Measurements from ENCODE around the gene SLC8A1.
A peak's percentile ranks its signal among the peaks of the same experiment; 100 is the strongest.

Gene SLC8A1

GRCh38 chr2:40451918-40452605 is at the start of gene SLC8A1:
Gene SLC8A1 (minus strand): TSS chr2:40452090.
- DNase-seq (ENCODE audit: extremely low read depth, insufficient read length), result peak; percentile 7
- Histone ChIP-seq H3K27me3 (replicated peaks; ENCODE audit: control insufficient read depth, insufficient read depth, low read length) (peaks cover 2% of the 10 kb centered on the region), H3K4me3 (replicated peaks; ENCODE audit: low read depth, low read length) (peak within 1 kb of the TSS; percentile 20), H3K36me3 (ENCODE audit: control insufficient read depth, insufficient read depth, low read length) (no peaks in the 10 kb centered on the region)
- TF ChIP-seq, protein P1, sequence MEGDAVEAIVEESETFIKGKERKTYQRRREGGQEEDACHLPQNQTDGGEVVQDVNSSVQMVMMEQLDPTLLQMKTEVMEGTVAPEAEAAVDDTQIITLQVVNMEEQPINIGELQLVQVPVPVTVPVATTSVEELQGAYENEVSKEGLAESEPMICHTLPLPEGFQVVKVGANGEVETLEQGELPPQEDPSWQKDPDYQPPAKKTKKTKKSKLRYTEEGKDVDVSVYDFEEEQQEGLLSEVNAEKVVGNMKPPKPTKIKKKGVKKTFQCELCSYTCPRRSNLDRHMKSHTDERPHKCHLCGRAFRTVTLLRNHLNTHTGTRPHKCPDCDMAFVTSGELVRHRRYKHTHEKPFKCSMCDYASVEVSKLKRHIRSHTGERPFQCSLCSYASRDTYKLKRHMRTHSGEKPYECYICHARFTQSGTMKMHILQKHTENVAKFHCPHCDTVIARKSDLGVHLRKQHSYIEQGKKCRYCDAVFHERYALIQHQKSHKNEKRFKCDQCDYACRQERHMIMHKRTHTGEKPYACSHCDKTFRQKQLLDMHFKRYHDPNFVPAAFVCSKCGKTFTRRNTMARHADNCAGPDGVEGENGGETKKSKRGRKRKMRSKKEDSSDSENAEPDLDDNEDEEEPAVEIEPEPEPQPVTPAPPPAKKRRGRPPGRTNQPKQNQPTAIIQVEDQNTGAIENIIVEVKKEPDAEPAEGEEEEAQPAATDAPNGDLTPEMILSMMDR (IDR thresholded peaks at IDR 0.05; ENCODE audit: insufficient read depth, low read length, poor library complexity, severe bottlenecking), result no peak

DNA sequence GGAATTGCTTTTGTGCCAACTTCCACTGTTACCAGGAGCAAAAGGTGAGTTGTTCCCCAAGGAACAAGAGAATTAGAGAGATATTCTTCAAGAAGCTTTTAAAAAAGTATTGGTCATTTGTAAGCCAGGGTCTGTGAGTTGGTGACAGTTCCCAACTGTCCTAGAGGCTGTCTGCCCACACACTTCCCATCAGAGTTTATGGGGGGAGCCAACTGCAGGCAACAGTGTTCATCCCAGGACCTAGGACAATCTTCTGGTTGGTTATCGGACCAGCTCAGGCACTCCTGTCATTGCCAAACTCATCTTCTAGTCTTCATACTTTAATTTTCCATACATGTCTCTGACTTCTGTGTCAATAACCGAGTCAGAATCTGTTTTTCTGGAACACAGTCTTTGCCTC is 47.5 kb upstream of the SLC8A1 start:
- DNase-seq (ENCODE audit: extremely low read depth, insufficient read length), result no peak
- Histone ChIP-seq H3K27me3 (replicated peaks; ENCODE audit: control insufficient read depth, insufficient read depth, low read length) (no peaks in the 10 kb centered on the region), H3K4me3 (replicated peaks; ENCODE audit: low read depth, low read length) (no peak overlapping the region), H3K36me3 (ENCODE audit: control insufficient read depth, insufficient read depth, low read length) (no peaks in the 10 kb centered on the region)
- TF ChIP-seq, protein P1 (IDR thresholded peaks at IDR 0.05; ENCODE audit: insufficient read depth, low read length, poor library complexity, severe bottlenecking), result no peak

GRCh38 chr2:40497251-40497859 is 45.5 kb upstream of the SLC8A1 start:
- Histone ChIP-seq H3K27me3 (replicated peaks; ENCODE audit: control insufficient read depth, insufficient read depth, low read length) (no peaks in the 10 kb centered on the region), H3K4me3 (replicated peaks; ENCODE audit: low read depth, low read length) (no peak overlapping the region), H3K36me3 (ENCODE audit: control insufficient read depth, insufficient read depth, low read length) (no peaks in the 10 kb centered on the region)
- no peak for DNase-seq (ENCODE audit: extremely low read depth, insufficient read length)
- TF ChIP-seq, protein P1 (IDR thresholded peaks at IDR 0.05; ENCODE audit: insufficient read depth, low read length, poor library complexity, severe bottlenecking), result no peak

GRCh38 chr2:40489678-40489960 is 37.7 kb upstream of the SLC8A1 start:
- TF ChIP-seq, protein P1 (IDR thresholded peaks at IDR 0.05; ENCODE audit: insufficient read depth, low read length, poor library complexity, severe bottlenecking), result no peak
- DNase-seq (ENCODE audit: extremely low read depth, insufficient read length), result no peak
- H3K27me3 ChIP-seq (replicated peaks; ENCODE audit: control insufficient read depth, insufficient read depth, low read length), result no peaks in the 10 kb centered on the region
- no peak overlapping the region for H3K4me3 ChIP-seq (replicated peaks; ENCODE audit: low read depth, low read length)
- no peaks in the 10 kb centered on the region for H3K36me3 ChIP-seq (ENCODE audit: control insufficient read depth, insufficient read depth, low read length)

- H3K27me3 ChIP-seq (replicated peaks; ENCODE audit: control insufficient read depth, insufficient read depth, low read length), result no peaks in the 10 kb centered on the region
- TF ChIP-seq, protein P1 (IDR thresholded peaks at IDR 0.05; ENCODE audit: insufficient read depth, low read length, poor library complexity, severe bottlenecking), result no peak
- no peaks in the 10 kb centered on the region for H3K36me3 ChIP-seq (ENCODE audit: control insufficient read depth, insufficient read depth, low read length)
- no peak overlapping the region; the same call in 1 of the 2 replicates for H3K4me3 ChIP-seq (replicated peaks; ENCODE audit: low read depth, low read length)
- no peak for DNase-seq (ENCODE audit: extremely low read depth, insufficient read length)
These were observed 37.2 kb upstream of the SLC8A1 start for GRCh38 chr2:40488927-40489677.
